ENCODE measurements around the gene PER2.

DNA sequence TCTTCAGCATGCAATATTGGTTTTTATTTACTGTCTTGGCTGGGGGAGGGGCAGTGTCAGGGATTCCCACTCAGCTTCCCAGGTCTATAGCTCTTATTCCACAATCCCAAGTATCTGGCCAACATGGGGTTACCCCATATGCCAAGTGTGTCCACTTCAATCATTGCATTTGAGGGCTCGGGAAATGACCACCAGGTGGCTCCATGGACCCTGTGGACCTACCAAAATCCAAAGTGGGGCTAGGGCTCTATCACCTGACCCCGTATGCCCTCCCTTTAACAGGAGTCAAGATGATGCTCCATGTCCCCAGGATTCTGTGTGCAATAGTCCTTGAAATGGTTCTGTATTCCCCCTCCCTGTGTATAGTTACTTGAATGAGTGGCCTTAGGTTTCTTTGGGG is 19.8 kb upstream of the PER2 start:
- TF ChIP-seq, protein P1, sequence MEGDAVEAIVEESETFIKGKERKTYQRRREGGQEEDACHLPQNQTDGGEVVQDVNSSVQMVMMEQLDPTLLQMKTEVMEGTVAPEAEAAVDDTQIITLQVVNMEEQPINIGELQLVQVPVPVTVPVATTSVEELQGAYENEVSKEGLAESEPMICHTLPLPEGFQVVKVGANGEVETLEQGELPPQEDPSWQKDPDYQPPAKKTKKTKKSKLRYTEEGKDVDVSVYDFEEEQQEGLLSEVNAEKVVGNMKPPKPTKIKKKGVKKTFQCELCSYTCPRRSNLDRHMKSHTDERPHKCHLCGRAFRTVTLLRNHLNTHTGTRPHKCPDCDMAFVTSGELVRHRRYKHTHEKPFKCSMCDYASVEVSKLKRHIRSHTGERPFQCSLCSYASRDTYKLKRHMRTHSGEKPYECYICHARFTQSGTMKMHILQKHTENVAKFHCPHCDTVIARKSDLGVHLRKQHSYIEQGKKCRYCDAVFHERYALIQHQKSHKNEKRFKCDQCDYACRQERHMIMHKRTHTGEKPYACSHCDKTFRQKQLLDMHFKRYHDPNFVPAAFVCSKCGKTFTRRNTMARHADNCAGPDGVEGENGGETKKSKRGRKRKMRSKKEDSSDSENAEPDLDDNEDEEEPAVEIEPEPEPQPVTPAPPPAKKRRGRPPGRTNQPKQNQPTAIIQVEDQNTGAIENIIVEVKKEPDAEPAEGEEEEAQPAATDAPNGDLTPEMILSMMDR (IDR thresholded peaks at IDR 0.05): no peak
- TF ChIP-seq POLR2A (IDR thresholded peaks at IDR 0.05) (no peak), EP300 (IDR thresholded peaks at IDR 0.05) (no peak), POLR2AphosphoS5 (IDR thresholded peaks at IDR 0.05) (no peak)
